NCI-H748 (cell line): ENCODE measurements around the gene IGF1R.

Experiments
- DNase-seq: peaks from one replicate; lab custom pipeline; 2025; ENCODE audit not compliant: unreplicated experiment; lab: John Stamatoyannopoulos, UW

IGF1R gene

GRCh38 chr15:98855067-98855814 is 206.9 kb downstream of the IGF1R start:
- DNase-seq = peak; percentile 56

DNA sequence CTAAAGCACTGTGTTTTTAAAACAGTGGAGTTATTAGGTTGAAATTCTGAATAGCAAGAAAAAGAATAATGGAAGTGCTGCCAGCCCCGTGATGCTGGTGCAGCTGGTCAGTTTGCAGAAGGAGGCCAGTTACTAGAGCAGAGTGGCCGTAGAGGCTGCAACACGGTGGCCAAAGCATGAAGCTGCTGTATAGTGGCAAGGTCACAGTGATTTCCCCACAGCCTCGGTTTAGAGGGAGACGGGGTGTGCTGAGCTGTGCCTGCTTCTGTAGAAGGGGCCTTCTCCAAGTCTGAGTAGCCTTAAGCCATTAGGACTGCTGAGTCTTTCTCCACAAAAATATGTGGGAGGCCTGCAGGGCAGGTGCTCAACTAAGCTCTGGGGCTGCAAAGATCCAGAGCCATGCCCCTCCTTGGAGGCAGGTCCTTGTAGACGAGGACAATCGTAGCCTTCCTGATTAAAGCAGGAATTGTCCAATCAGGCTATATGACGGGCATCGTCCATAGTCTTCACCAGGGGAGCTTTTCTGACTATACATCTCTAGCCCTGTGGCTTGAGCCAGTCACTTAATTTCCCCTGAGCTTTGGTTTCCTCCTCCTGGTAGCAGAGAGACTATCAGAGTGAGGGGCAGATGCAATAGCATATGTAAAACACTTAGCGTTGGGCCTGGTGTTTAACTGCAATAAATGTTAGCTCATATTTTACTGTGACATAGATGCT is 207.6 kb downstream of the IGF1R start:
- no peak for DNase-seq

- no peak for DNase-seq
Measured at GRCh38 chr15:98856532-98856907, 208.2 kb downstream of the IGF1R start.

DNA sequence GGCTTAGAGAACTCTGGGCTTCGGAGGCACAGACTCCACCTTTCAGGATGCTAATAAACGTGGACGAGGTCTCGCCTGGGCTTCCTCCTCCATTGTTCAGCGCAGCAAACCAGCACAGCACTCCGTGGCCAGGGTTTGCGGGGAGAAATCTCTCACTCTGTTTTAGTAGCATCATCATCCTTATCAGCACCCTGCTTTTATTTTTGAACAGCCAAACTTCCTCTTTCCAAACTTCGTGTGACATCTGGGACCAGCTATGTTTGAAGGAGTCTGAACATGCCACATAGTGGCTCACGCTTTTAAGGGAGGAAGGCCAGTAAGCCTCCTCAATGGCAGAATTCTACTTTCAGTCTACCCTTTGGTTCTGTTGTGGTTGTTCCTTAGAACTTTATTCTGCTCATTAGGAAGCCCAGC is 210.3 kb downstream of the IGF1R start:
- DNase-seq = no peak

- no peak for DNase-seq
Measured at GRCh38 chr15:98859149-98859548, 210.8 kb downstream of the IGF1R start.

DNA sequence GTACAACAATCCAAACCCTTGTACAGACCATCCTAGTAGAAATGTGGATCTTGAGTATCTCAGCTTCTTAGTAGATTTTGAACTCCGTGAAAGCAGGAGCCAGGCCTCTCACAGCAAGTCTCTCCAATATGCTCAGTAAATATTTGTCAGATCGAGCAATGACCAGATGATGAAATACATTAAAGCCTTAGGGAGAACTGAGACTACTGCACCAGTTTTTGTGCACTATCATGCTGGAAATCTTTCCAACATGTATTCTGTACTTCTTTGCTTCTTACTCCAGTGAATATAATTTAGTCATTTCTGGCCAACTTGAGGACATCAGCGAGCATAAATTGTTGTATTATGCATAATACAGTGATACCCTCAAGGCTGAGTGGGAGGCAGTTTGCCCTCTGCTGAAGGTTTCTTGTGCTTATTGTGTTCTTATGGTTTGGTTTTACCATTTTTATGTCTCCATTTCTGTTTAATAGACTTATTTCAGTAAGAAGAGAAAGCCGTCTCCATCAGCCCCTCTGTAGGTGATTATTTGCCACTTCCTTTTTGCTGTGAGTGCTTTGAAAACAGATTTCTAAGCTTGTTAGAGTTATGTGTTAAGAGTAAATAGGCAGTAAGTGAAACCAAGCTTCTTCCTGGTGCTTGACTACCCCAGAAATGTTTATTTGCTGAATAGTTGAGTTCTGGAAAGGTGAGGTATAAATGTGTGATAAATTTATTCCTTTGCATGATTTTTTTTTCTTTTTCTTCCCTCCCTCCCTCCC is 212.1 kb downstream of the IGF1R start:
- DNase-seq = no peak

GRCh38 chr15:98861188-98861587 is 212.8 kb downstream of the IGF1R start:
- DNase-seq = no peak

GRCh38 chr15:98863983-98864382 is 215.6 kb downstream of the IGF1R start:
- no peak for DNase-seq

DNA sequence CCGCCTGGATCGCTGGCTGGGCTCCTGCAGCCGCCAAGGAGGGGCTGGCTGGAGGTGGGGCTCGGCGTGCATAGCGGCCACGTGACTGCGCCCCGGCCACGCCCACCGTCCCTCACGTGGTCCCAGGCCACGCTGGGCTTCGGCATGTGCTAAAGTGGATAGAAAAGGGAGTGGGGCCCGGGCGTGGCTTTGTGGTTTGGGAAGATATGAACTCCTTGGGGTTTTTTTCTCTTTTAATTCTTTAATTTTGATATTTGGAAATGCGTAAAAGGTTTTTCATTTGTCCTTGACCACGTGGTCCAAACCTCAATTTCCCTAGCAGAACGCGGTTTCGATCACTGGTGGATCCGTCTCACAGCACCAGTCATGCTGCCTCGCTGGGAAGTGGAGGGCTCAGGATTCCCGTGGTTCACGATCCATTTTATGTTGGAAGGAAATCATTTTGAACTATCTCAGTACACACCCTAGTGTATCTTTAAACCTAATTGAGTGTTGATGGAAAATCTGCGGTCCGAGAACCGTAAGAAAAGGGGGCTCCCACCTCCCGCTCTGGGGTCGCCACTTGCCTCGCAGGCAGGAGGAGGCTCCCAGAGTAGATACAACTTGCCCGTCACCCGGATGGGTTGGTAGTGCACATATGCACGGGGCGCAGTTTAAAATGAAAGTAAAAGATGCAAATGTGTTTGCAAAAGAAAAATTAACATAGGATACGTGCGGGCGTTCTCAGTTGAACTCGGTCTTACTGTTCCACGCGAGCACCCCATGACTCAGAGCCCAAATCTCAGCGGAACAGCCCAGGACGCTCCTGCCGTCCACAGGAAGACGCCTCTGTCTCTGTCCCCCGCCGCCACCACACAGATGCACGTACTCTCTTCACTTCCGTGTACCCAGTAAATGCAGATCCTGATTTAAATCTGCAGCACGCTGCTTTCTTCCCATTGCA is 217.3 kb downstream of the IGF1R start:
- DNase-seq = peak; percentile 86

- DNase-seq = peak; percentile 41
Measured at GRCh38 chr15:98866511-98866910, 218.2 kb downstream of the IGF1R start.

GRCh38 chr15:98868564-98868963 is 220.2 kb downstream of the IGF1R start:
- no peak for DNase-seq

DNA sequence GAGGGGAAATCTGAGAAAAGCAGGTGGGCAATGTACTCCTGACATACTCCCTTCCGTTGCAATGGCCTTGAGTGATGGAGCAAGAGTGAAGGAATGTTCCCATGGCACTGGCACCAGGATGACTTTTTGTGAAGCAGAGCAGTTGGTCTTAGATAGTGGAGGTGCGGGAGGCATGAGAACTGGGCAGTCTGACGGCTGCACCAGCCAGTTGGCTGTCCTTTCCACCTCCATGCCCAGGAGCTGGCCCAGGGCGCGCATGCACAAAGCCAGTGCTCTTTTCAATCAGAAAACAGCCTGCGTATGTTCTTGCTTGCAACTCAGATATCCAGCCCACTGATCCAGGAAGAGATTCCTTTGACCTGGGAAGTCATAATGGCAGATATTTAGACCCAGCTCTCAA is 222.4 kb downstream of the IGF1R start:
- no peak for DNase-seq

GRCh38 chr15:98872774-98873173 is 224.4 kb downstream of the IGF1R start:
- no peak for DNase-seq

GRCh38 chr15:98873441-98874218 is 225.3 kb downstream of the IGF1R start:
- DNase-seq = no peak

DNA sequence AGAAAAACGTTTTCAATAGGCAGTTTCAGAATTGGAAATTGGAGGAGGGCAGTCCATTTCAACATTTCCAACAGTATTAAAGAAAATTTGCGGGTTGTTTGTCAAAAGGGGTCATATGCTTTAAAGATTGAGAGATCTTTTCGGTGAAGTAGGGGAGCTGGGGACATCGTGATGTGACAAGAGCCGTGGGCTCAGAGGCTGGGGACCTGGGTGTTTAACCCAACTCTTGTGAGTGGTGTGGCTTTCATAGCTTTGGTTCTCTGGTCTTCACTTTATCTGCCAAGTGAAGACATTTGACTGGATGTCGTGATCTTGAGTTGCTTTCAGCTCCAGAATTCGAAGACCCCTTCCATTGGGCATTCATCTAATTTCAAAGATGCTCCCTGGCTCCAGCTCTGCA is 226.0 kb downstream of the IGF1R start:
- DNase-seq = no peak

DNA sequence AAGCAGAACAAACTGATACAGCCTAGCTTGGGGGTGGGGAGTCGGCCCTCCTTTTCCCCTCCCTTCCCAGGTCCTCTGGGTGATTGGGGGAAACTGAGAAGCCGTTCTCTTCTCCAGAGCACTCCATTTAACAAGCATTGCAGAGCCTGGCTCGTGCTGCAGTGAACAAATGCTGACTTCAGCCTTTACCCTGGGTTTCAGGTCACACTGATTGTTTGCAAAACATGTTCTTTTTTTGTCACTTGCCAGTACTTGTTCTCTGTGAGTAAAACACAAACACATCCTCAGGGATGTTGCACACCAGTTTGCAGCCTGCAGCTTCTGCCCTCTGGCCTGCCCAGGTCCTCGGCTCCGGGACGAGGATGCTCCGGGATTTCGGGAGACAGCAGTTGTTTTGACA is 226.4 kb downstream of the IGF1R start:
- DNase-seq = no peak

DNA sequence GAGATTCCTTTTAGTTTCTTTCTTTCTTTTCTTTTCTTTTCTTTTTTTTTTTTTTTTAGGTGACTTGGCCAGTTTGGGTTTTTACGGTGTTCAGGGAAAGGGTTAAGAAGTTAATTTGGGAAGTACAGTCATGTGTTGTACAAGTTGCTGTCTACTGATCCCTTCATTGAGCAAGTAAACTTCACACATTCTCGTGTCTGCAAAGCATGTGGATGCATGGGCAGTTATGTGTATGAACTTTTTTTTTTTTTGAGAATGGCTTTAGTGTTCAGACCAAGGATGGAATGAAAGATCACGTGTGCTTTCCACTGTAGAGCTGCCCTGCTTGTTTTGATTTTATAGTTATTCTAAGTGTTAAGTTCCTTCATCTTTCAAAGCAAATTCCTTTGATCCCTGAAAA is 227.0 kb downstream of the IGF1R start:
- DNase-seq = no peak

DNA sequence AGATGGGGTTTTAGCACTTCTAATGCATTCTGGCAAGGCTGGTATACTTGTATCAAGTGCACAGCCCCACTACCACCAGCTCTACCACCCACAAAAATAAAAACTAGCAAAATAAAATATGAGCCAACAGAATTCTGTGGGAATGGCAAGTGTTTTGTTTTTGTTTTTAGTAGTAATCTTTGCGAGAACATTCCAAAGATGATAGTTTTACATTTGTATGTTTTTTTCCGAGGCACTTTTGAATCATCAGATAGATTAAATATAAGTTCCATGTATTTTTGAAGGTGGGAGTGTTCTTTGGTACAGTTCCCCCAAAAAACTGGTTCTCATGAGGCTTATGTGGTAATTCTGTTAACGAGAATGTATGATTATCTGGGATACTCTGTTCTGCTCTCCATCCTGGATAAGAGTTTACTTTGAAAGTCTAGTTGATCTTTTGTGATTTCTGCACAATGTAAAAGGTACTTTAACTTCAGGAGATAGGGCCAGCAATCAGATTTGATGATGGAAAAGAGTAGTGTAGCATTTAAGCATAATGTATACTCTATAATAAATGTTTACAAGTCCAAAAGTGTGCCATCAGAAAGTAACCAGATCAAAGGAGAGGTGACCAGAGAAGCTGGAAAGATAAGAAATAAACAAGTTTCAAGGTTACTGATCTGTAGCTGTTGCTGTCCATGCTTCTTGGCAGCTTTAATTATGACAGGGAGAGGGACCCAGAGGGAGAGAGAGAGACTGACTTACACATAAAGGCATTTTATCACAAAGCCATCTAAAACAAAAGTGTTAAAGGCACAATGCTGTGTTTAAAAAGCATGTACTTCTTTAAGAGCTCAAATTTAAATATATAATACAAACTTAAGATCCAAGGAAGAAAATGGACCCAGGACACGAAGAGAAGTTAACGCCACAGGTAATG is 228.4 kb downstream of the IGF1R start:
- DNase-seq = no peak

- DNase-seq = no peak
Measured at GRCh38 chr15:98878172-98878571, 229.8 kb downstream of the IGF1R start.
